Islet precursor cell (in vitro differentiated cells): ENCODE results near the gene ZNF37A.
"Not testable (repeated sequence)": the region's sequence is repeated elsewhere in the genome, so short reads cannot be mapped to it uniquely, and the experiment has no call there.

Experiments
- DNase-seq: peaks from one replicate; pipeline ENCODE4 v3.0.0-alpha.2; 2018

ZNF37A gene

DNA sequence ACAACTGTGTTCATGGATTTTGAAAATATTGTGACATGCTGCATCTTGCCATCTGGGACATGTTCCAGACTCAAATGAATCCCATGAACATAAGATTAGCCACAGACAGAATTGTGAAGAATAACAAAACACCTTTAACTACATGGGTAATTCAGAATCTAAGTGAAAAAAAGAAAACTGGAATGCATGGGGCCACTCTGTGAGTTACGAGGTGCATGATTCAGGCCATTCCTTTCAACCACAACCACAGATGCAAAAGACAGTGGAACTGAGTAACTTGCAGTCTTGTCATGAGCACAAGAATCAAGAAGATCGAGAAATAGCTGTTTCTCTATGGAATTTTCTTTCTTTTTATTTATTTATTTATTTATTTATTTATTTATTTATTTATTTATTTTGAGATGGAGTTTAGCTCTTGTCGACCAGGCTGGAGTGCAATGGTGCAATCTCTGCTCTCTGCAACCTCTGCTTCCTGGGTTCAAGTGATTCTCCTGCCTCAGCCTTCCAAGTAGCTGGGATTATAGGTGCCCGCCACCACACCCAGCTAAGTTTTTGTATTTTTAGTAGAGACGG lies 56.8 kb downstream of the ZNF37A start:
- not testable (repeated sequence) for DNase-seq

GRCh38 chr10:38156416-38157269 lies 62.5 kb downstream of the ZNF37A start:
- DNase-seq, result no peak

GRCh38 chr10:38157270-38157685 lies 63.1 kb downstream of the ZNF37A start:
- DNase-seq, result no peak

- no peak for DNase-seq
Observed at GRCh38 chr10:38159004-38159403, 64.9 kb downstream of the ZNF37A start.

- no peak for DNase-seq
Observed at GRCh38 chr10:38163617-38164016, 69.5 kb downstream of the ZNF37A start.

GRCh38 chr10:38174336-38174735 lies 80.2 kb downstream of the ZNF37A start:
- DNase-seq, result no peak

- DNase-seq, result no peak
Observed at GRCh38 chr10:38184477-38184876, 90.3 kb downstream of the ZNF37A start.
